ENCODE data around the gene SATL1.
"Not testable (repeated sequence)": the region's sequence is repeated elsewhere in the genome, so short reads cannot be mapped to it uniquely, and the experiment has no call there.

SATL1 gene

GRCh38 chrX:85107407-85107806 is 136.2 kb downstream of the SATL1 start:
- no peak for DNase-seq

- DNase-seq, result no peak
Measured at GRCh38 chrX:85089321-85089840, 154.2 kb downstream of the SATL1 start.

- no peak for DNase-seq
Measured at GRCh38 chrX:85084770-85085393, 158.7 kb downstream of the SATL1 start.

DNA sequence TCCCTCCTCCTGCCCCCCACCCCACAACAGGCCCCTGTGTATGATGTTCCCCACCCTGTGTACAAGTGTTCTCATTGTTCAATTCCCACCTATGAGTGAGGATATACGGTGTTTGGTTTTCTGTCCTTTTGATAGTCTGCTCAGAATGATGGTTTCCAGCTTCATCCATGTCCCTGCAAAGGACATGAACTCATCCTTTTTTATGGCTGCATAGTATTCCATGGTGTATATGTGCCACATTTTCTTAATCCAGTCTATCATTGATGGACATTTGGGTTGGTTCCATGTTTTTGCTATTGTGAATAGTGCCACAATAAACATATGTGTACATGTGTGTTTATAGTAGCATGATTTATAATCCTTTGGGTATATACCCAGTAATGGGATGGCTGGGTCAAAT is 166.3 kb downstream of the SATL1 start:
- not testable (repeated sequence) for DNase-seq

DNA sequence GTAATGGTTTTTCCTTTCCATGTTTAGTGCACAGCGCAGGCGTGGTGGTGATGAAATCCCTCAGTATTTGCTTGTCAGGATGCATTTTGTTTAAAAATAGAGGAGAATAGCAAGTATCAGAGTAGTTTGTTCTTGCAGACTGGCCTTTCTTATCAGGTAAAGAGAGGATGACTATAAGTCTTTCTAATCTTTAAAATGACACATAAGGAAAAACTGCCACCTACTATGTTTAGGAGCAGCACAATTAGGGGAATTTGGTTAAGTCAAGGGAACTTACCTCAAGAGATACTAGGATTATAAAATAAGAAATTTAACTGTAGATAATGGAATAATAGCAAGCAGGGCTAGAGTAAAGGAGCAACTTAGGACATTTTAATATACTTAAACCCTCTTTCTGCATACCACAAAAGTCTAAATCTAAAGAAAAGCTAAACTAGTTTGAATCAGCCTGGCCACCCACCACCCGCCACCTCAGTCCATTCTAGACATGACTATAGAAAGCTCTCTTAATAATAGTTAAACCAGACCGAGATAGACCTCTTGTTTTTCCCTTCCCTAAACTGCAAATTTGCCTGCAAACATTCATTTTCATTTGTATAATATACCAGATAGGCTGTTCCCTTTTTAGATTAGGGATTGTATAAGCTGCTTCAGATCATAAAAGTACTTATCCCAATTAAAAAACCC is 177.9 kb downstream of the SATL1 start:
- DNase-seq, result no peak

DNA sequence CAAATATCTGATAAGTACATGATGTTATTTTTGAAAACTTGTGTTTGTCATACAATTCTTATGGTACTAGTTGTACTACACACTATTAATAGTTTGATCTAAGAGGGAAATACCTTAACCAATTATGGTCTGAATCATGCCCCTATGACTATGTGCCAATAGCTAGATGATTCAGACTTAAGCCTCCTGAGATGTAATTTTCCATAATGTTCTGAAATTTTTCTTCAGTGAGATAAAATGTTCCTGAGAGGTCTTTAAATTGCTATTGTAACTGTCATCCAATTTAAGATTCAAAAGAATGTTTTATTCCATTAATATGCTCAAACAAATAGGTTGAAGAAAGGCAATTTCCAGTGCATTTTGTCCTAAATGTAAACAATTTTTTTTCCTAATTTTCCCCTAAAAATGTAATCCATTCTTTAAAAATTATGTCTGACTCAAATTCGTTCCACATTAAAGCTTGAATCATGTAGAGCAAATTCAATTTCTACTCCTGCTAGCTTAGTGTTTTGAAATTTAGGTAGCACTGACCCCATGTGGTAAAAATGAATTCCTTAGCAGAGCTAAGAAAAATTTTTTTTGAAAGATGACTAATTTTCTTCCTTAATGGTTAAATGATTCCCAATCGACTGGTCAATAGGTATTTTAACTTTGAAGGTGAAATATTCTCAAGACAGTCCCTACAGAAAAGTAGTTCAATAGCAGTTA is 190.8 kb downstream of the SATL1 start:
- DNase-seq, result no peak

- DNase-seq, result no peak
Measured at GRCh38 chrX:85052205-85052604, 191.4 kb downstream of the SATL1 start.

GRCh38 chrX:85051627-85052026 is 192.0 kb downstream of the SATL1 start:
- no peak for DNase-seq

All from right hindlimb (tissue), 1 donor.